A673 (cell line): ENCODE data around the gene DLX1. TPM values are rescaled to one million over a fixed set of nuclear protein-coding genes. Genes with fewer than 3 reads are reported as not detected.
A peak's percentile ranks its signal among the peaks of the same experiment; 100 is the strongest.

Source experiments
- BruUV-seq: library from RNA; stranded (reverse); fragments of 400-500 nt; replicated peaks from 2 replicates; lab custom pipeline; 2021; lab: Mats Ljungman, UMichigan
- CTCF ChIA-PET: fragments of 300-600 bp; sonication (Branson Sonifier 250); formaldehyde crosslinking; loops from one replicate; lab custom pipeline; 2022; ENCODE audit warnings: antibody characterized with exemption; lab: Charles Lee
- POLR2A ChIA-PET: fragments of 300-600 bp; sonication (Branson Sonifier 250); formaldehyde crosslinking; loops from one replicate; lab custom pipeline; 2022; ENCODE audit warnings: antibody characterized with exemption; ENCODE audit not compliant: low non-redundant PET; lab: Charles Lee
- DNase-seq: peaks from one replicate; pipeline ENCODE4 v3.0.0-alpha.2; 2015; ENCODE audit warnings: low spot score
- H3K27ac ChIP-seq: fragments of 200-600 bp; sonication (generic); 2 replicates; pipeline ENCODE4 v1.5.1; 2016; ENCODE audit warnings: mixed run types, low read depth, mild to moderate bottlenecking, mixed read lengths, antibody characterized with exemption, low read length; ENCODE audit not compliant: poor library complexity, severe bottlenecking
- H3K27me3 ChIP-seq: fragments of 200-600 bp; sonication (generic); replicated peaks from 2 replicates; pipeline ENCODE4 v1.6.1; 2017; ENCODE audit warnings: mixed run types, low read depth, mild to moderate bottlenecking, mixed read lengths, antibody characterized with exemption, low read length; ENCODE audit not compliant: insufficient read depth, poor library complexity
- H3K36me3 ChIP-seq: fragments of 200-600 bp; sonication (generic); 2 replicates; pipeline ENCODE4 v1.6.1; 2016; ENCODE audit warnings: mixed run types, mild to moderate bottlenecking, mixed read lengths, antibody characterized with exemption, low read length; ENCODE audit not compliant: insufficient read depth, poor library complexity, severe bottlenecking
- H3K4me1 ChIP-seq: fragments of 200-600 bp; sonication (generic); 2 replicates; pipeline ENCODE4 v1.6.1; 2017; ENCODE audit warnings: mixed run types, mild to moderate bottlenecking, mixed read lengths, antibody characterized with exemption, low read length; ENCODE audit not compliant: insufficient read depth, poor library complexity, severe bottlenecking
- H3K4me3 ChIP-seq: fragments of 200-600 bp; sonication (generic); 2 replicates; pipeline ENCODE4 v1.5.1; 2016; ENCODE audit warnings: low read depth, mixed run types, mild to moderate bottlenecking, mixed read lengths, low read length; ENCODE audit not compliant: poor library complexity, severe bottlenecking
- H3K9me3 ChIP-seq: fragments of 200-600 bp; sonication (generic); 2 replicates; pipeline ENCODE4 v1.6.1; 2016; ENCODE audit warnings: mixed run types, low read depth, mild to moderate bottlenecking, mixed read lengths, antibody characterized with exemption, low read length; ENCODE audit not compliant: poor library complexity, severe bottlenecking
- EZH2 ChIP-seq: fragments of 200-600 bp; sonication (generic); IDR thresholded peaks from 2 replicates; pipeline ENCODE4 v1.6.1; 2017; ENCODE audit warnings: borderline replicate concordance, low read depth, mild to moderate bottlenecking, mixed read lengths, antibody characterized with exemption, low read length; ENCODE audit not compliant: poor library complexity, severe bottlenecking
- intact Hi-C: fragments of 100-400 bp; cut with micrococcal nuclease; formaldehyde crosslinking; loops from one replicate; pipeline ENCODE4 v1.10.0; 2022; ENCODE audit not compliant: unreplicated experiment
- total RNA-seq: library from RNA; stranded (reverse); gene quantifications from 2 replicates; pipeline ENCODE4 v1.2.3, GENCODE V29; 2021
- TF ChIP-seq, protein P1 (sequence below): fragments of 300-800, 200-600 bp; sonication (generic); conservative IDR thresholded peaks from 2 replicates; pipeline ENCODE4 v1.5.1; 2017; ENCODE audit warnings: low read depth, mild to moderate bottlenecking, antibody characterized with exemption, low read length, moderate library complexity, mixed read lengths

DLX1 gene
- total RNA-seq, 1 experiment from 2014 or later: 33.2 TPM

DNA sequence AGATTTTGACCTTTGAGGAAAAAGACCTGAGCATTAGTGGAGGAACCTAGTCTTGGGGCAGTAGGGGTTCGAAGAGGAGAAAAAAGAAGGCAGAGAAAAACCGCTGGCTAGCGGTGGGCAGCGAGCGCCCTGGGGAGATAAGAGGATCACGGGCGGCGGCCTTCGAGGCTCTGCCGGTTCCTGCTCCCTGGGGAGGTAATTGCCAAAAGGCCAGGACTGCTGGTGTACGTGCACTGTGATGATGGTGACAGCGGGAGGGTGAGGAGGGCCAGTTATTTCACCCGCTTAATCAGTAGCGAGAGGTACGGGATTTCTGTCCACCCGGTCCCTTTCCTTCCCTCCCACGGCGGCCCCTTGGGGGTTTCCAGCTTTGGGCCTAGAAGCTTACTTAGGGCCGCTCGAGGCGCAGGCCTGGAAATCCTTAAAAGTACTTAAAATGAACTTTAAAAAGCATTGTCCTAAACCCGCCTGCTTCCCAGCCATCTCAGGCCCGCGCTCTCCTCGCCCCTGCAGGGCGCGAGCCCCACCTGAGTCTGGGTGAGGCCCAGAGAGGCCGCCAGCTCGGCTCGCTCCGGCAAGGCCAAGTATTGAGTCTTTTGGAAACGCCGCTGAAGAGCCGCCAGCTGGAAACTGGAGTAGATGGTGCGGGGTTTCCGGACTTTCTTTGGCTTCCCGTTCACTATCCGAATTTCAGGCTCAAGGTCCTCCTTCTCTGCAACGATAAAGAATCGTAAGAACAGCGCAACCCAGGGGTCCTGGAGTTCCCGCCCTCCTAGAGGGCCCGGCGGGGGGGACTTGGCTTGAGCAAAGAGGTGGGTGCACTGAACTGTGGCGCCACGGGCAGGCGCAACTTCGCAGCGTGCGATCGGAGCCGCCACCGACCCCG lies 15.9 kb downstream of the DLX1 start:
- peaks cover 51% of the 10 kb centered on the region for H3K4me1 ChIP-seq
- ChIA-PET CTCF (interaction anchor here (2.3 kb wide), 1 partner anchor 395 kb away, joined by 10 read pairs; no protein-coding TSS in a partner anchor), POLR2A (interaction anchor here (0.6 kb wide), 1 partner anchor 1128 kb away, joined by 3 read pairs; no protein-coding TSS in a partner anchor)
- intact Hi-C loops: loop anchor here (5.0 to 10.0 kb wide), 4 partner anchors 144 to 1126 kb away; partner anchors contain the start of gene HAT1
- TF ChIP-seq EZH2: no peak
- TF ChIP-seq, protein P1, sequence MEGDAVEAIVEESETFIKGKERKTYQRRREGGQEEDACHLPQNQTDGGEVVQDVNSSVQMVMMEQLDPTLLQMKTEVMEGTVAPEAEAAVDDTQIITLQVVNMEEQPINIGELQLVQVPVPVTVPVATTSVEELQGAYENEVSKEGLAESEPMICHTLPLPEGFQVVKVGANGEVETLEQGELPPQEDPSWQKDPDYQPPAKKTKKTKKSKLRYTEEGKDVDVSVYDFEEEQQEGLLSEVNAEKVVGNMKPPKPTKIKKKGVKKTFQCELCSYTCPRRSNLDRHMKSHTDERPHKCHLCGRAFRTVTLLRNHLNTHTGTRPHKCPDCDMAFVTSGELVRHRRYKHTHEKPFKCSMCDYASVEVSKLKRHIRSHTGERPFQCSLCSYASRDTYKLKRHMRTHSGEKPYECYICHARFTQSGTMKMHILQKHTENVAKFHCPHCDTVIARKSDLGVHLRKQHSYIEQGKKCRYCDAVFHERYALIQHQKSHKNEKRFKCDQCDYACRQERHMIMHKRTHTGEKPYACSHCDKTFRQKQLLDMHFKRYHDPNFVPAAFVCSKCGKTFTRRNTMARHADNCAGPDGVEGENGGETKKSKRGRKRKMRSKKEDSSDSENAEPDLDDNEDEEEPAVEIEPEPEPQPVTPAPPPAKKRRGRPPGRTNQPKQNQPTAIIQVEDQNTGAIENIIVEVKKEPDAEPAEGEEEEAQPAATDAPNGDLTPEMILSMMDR: peak; percentile 17; the same call in 1 of the 2 replicates
- peak; percentile 80 for DNase-seq
- no peaks in the 10 kb centered on the region for H3K9me3 ChIP-seq
- peak overlapping the region; percentile 81 for H3K4me3 ChIP-seq
- H3K27me3 ChIP-seq: no peaks in the 10 kb centered on the region
- BruUV-seq: TSS peak; percentile 52
- H3K36me3 ChIP-seq: no peaks in the 10 kb centered on the region
- H3K27ac ChIP-seq: peak overlapping the region; percentile 96

DNA sequence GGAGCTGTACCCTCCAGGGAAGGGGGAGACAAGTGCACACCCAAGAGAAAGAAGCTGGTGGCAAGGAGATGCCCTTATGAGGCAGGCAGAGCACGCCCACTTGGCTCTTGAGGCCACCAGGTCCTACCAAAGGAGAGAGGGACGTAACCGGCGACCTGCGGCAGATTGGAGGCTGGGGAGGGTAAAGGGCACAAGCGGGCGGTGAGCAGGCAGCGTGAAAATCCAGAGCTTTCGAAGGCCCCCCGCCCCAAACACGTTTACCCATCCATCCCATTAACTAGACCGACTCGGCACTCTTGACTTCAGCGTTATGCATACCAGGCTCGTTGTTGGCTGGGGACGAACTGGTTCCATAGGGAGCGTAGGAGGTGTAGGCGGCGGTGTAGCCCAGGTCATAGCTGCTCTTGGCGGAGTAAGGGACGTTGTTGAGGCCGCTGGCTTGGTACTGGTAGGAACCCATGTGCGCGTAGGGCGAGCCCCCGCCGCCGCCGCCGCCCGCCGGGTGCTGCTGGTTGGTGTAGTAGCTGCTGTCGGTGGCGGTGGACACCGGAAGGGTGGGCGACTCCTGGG lies 16.6 kb downstream of the DLX1 start:
- no TSS peak for BruUV-seq
- H3K27ac ChIP-seq: peak overlapping the region; percentile 96

More for the DNA sequence above, 16.6 kb downstream of the DLX1 start:
- no peaks in the 10 kb centered on the region for H3K9me3 ChIP-seq
- DNase-seq: peak; percentile 79
- intact Hi-C loops: loop anchor here (5.0 to 10.0 kb wide), 4 partner anchors 145 to 1127 kb away; partner anchors contain the start of gene HAT1
- POLR2A ChIA-PET: interaction anchor here (0.6 kb wide), 1 partner anchor 1129 kb away, joined by 3 read pairs; no protein-coding TSS in a partner anchor
- CTCF ChIA-PET: interaction anchor here (1.2 to 2.3 kb wide), 2 partner anchors 378 to 395 kb away, joined by 3 to 10 read pairs; no protein-coding TSS in a partner anchor
- TF ChIP-seq, protein P1: no peak
- TF ChIP-seq EZH2: no peak
- peak overlapping the region; percentile 81 for H3K4me3 ChIP-seq
- no peaks in the 10 kb centered on the region for H3K36me3 ChIP-seq
- no peaks in the 10 kb centered on the region for H3K27me3 ChIP-seq
- peaks cover 57% of the 10 kb centered on the region for H3K4me1 ChIP-seq
